ENCODE measurements around the gene INTS2. TPM values are rescaled to one million over a fixed set of nuclear protein-coding genes. Genes with fewer than 3 reads are reported as not detected.
"Not testable (repeated sequence)": the region's sequence is repeated elsewhere in the genome, so short reads cannot be mapped to it uniquely, and the experiment has no call there.

Gene INTS2, protein sequence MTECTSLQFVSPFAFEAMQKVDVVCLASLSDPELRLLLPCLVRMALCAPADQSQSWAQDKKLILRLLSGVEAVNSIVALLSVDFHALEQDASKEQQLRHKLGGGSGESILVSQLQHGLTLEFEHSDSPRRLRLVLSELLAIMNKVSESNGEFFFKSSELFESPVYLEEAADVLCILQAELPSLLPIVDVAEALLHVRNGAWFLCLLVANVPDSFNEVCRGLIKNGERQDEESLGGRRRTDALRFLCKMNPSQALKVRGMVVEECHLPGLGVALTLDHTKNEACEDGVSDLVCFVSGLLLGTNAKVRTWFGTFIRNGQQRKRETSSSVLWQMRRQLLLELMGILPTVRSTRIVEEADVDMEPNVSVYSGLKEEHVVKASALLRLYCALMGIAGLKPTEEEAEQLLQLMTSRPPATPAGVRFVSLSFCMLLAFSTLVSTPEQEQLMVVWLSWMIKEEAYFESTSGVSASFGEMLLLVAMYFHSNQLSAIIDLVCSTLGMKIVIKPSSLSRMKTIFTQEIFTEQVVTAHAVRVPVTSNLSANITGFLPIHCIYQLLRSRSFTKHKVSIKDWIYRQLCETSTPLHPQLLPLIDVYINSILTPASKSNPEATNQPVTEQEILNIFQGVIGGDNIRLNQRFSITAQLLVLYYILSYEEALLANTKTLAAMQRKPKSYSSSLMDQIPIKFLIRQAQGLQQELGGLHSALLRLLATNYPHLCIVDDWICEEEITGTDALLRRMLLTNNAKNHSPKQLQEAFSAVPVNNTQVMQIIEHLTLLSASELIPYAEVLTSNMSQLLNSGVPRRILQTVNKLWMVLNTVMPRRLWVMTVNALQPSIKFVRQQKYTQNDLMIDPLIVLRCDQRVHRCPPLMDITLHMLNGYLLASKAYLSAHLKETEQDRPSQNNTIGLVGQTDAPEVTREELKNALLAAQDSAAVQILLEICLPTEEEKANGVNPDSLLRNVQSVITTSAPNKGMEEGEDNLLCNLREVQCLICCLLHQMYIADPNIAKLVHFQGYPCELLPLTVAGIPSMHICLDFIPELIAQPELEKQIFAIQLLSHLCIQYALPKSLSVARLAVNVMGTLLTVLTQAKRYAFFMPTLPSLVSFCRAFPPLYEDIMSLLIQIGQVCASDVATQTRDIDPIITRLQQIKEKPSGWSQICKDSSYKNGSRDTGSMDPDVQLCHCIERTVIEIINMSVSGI
- 8.4 TPM for total RNA-seq
- long read RNA-seq, partial matches to known transcripts = 1 of 2 reads
- long read RNA-seq, other reads (novel, unspliced or antisense) = 1 of 2 reads

DNA sequence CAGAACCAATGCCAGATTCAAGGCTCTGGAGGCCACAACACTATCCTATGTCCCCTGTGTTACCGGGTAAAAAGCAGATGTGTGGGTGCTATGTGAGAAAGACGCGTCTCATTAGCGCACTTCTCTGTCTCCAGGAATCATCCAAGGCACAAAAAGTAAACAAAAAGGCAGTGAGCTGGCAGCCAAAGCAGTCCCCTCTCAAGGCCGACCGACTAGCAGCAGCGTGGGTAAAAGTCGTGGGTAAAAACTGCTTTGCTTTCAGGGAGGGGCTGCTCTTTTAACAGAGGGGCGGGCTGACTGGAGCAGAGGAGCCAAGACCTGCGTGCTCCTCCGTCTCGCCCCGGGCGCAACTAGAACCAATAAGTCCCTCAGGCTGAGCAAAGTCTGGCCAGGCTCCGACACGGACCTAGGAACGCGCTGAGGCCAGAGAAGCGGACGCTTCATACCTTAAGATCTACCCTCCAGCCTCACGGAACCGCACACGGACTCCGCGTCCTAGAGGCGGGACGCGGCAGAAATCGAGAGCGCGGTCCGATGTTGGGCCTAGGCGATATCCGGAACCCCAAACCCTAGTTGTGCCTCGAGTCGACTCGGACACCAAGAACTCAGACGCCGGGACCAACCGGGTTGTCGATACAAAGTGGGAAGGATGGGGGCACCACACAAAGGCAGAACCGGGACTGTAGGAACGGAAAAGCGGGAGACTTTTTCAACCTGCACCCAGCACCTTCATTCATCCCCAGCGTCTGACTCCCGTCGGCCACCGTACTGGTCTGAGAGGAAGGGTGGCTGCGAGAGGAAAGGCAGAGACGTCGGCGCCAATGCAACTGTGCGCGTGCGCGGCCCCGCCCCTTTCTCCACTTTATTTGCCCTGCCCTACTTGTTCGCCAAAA is at the start of gene INTS2:
INTS2 (minus strand) TSS at position 775 of the 893 bp plus-strand sequence. CDS start 1,338 bp downstream, outside the sequence.
- intact Hi-C loops (cut with micrococcal nuclease) = loop anchor here (5.0 kb wide), 1 partner anchor 135 kb away; no protein-coding TSS in a partner anchor
- DNase-seq (peak; percentile 97), ATAC-seq (peak; percentile 99)

DNA sequence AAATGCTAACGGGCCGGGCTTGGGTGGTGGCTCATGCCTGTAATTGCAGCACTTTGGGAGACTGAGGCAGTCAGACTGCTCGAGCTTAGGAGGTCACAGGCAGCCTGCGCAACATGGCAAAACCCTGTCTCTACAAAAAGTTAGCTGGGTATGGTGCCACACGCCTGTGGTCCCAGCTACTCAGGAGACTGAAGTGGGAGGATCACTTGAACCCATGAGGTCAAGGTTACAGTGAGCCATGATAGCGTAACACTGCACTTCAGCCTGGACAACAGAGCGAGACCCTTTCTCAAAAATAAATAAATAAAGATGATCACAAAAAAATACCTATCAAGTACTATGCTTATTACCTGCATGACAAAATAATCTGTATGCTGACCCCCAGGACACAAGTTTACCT is 46.3 kb upstream of the INTS2 start:
- DNase-seq (no peak), ATAC-seq (no peak)
- intact Hi-C loops (cut with micrococcal nuclease) = no loop called here

DNA sequence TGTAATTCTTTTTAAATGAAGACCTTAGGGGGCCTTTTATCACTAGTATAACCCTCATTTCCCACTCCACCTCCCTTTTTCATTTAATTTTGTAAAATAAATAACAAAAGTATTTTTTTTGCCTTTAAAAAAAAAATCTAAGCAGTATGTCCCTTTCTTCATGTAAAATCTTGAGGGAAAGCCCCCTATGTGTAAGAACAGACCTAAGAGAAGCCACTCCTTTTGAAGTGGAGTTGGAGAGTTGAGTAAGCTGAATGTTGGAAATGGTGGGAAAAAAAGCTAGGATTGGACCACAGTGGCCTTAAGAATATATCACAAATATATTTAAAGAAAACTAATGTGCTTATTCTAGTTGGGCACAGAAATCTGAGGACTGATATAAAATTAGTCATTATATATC is 44.5 kb upstream of the INTS2 start:
- ATAC-seq = no peak
- intact Hi-C loops (cut with micrococcal nuclease) = no loop called here
- DNase-seq = no peak

DNA sequence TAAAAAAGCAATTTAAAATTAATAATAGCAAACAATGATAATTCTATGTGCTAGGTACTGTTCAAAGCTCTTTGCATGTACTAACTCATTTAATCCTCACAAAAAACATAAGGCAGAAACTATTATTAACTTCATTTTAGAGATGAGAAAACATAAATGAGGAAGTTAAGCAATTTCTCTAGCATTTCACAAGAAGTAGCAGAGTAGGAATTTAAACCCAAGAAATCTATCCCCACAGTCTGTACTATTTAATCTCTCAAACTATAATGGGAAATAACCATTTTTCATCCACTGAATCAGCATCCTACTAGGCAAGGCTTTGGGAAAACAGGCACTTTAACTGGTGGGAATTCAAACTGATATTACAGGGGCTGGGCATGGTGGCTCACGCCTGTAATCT is 42.2 kb upstream of the INTS2 start:
- intact Hi-C loops (cut with micrococcal nuclease) = no loop called here
- ATAC-seq (no peak), DNase-seq (no peak)

DNA sequence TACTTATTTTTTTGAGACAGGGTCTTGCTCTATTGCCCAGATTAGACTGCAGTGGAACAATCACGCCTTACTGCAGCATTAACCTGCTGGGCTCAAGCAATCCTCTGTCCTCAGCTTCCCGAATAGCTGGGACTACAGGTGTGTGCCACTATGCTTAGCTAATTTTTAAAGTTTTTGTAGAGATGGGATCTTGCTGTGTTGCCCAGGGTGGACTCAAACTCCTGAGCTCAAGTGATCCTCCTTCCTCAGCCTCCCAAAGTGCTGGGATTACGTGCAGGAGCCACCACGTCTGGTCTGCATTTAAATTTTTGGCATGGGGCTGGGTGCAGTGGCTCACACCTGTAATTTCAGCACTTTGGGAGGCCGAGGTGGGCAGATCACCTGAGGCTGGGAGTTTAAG is 41.0 kb upstream of the INTS2 start:
- ATAC-seq (no peak), DNase-seq (no peak)

DNA sequence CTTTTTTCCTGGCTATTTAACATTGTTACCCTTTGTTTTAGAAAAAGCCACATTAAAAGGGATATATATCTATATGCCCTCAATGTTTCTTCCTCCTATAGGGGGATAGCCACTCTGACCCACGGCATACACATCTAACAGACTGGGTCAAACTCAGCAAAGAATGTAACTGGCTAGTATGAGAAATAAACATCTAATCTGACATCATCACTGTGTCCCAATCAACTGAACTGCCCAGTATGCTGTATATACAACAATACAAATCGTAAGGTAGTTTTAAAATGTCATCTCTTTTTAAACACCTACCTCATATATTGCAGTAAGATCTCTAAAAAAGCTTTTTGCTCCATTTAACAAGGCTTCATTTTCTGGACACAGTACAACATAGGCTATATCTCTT is 39.9 kb upstream of the INTS2 start:
- DNase-seq (no peak), ATAC-seq (no peak)
- intact Hi-C loops (cut with micrococcal nuclease) = no loop called here

More for the DNA sequence above, 41.0 kb upstream of the INTS2 start:
- intact Hi-C loops (cut with micrococcal nuclease) = no loop called here

DNA sequence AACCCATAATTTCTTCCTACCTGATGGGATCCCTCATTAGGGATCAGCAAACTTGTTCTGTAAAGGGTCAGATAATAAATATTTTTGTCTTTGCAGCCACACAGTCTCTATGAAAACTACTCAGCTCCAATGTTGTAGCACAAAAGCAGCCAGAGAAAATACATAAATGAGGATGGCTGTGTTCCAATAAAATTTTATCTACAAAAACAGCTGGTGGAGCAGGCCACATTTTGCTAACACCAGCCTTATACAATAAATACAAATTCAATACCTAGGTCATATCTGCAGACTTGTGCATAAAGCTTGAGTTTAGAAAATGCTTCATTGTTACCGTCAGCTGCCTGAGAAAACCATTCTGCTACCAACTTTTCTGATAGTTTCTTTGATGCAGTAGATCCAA is 38.4 kb upstream of the INTS2 start:
- no peak for DNase-seq
- ATAC-seq = no peak
- intact Hi-C loops (cut with micrococcal nuclease) = no loop called here

DNA sequence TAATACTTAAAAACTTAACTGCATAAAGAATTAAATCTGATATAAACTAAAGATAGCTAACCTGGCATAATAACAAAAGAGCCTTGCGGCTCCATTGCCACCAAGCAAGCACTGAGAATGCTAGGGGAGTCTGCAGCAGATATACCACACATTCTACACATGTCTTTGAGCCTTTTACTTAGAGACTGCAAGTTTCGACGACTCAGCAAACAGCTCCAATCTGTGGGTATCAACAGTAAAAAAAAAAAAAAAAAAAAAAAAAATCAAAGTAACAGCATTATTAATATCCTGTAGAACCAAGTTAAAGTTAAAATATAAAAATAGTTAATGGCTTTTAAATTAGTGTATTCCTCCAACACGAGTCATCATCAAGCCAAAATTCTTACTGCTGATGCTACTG is 27.8 kb upstream of the INTS2 start:
- intact Hi-C loops (cut with micrococcal nuclease) = no loop called here
- ATAC-seq (no peak), DNase-seq (no peak)

DNA sequence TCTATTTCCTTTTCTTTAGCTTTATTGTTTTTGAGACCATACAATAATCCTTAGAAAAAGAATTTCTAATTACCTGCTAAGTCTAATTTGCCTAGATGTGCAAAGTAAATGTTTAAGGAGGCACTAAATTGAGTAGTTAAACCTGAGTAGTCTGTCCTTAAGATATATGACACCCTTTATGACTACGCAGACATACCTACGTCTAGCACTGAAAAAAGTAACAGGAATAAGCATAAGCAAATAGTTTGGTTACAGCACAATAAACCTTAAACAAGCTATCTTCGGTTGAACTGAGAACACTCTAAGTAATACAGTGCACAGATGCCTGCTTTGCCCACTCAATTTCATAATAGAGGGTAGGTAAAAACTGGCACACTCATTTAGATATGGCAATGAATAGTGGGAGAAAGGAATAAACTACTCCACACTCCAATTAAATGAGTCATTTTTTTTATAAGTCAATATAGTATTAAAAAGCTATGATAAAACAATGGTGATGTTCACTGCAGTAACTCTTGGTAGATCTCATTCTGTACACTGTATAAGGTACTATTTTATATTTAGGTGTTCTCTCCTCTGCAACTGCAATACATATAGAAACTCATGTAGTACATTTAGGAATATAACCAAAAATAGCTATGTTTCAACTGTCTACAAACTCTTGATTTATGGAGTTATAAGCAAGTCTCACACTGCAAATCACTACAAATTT is 19.7 kb upstream of the INTS2 start:
- DNase-seq (no peak), ATAC-seq (no peak)
- intact Hi-C loops (cut with micrococcal nuclease) = no loop called here

DNA sequence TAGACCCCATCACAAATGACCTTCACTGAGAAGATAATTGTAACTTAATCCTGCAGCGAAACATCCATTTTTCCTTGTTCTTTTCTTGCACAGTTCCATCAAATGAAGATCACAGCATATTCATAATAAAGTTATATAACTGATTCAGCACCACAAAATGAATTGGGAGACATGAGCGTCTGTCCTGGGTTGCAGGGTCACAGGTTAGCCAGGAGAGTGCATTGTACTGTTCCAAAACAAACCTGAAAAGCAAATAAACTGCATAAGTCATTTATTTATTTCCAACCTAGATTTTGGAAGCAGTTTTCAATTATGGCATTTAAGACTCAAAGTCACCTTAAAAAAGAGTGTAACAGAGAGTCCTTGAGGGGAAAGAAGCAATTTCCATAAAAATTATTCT is 18.6 kb upstream of the INTS2 start:
- intact Hi-C loops (cut with micrococcal nuclease) = no loop called here
- ATAC-seq (no peak), DNase-seq (no peak)

DNA sequence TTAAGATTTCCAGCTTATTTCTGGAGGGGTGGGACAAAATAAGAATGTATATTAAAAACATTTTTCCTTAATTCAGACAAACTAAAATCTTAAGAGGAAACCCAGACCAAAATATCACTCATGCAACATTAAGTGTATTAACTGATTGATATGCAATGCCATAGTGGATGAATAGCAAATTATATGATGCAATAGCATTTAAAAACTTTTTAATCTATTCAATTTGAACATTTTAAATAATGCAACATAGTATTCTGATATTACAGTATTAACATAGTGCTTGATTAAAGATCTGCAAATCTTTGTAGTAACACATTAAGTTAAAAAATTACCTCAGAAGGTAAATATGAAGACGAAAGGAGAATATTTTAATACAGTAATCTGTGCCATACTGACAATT is 15.3 kb upstream of the INTS2 start:
- ATAC-seq = no peak
- intact Hi-C loops (cut with micrococcal nuclease) = no loop called here
- no peak for DNase-seq

DNA sequence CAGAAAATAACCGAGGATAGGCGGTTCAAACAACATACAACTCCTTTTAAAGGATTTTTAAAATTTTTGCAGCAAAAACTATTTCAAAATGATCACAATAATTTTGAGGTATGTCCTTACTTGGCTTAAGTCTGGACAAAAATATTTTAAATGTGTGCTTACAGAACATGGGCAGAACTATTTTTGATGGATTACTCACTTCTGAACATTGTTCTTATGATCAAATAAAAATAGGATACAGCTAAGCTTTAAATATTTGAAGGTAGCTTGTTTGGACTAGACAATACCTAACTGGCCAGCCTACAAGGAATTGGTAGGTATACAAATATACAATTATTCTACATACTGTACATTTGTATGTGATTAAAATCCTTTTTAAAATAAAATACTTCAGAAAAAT is 14.3 kb upstream of the INTS2 start:
- DNase-seq = no peak
- ATAC-seq = no peak
- intact Hi-C loops (cut with micrococcal nuclease) = no loop called here

DNA sequence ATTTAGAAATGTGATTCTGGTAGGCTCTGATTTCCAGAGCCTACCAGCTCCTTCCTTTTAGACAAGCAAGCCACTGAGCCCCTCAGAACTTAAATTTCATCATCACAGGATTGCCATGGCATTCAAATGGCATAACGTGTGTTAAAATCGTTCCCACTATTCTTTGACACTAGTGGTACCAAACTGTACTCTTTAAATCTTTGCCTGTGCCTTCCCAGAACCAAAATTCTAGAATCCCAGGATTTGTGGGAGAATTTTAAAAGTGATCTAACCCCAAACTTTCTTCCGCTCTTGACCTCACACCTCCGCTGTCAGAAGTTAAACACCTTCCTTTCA is 287 bp upstream of the INTS2 start:
- intact Hi-C loops (cut with micrococcal nuclease) = loop anchor here (5.0 kb wide), 1 partner anchor 134 kb away; no protein-coding TSS in a partner anchor
- ATAC-seq (no peak), DNase-seq (no peak)

DNA sequence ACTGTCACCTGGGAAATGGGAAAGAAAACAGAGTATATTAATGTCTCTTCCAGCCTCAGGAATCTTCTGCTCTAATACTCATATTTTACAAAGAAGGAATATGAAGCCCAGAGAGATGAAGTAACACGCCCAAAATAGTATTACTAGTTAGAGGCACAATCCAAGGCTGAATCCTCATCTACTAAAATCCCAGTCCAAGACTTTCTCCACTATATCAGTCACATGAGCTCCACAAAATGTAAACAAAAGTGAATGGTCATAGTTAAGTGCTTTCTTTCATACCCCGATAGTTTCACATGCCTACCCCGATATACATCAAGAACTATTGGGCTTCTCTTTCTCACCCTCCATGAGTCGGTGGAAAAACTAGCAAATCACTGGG is 965 bp downstream of the INTS2 start:
- ATAC-seq (peak; percentile 31), DNase-seq (no peak)
- intact Hi-C loops (cut with micrococcal nuclease) = loop anchor here (5.0 kb wide), 1 partner anchor 135 kb away; no protein-coding TSS in a partner anchor

DNA sequence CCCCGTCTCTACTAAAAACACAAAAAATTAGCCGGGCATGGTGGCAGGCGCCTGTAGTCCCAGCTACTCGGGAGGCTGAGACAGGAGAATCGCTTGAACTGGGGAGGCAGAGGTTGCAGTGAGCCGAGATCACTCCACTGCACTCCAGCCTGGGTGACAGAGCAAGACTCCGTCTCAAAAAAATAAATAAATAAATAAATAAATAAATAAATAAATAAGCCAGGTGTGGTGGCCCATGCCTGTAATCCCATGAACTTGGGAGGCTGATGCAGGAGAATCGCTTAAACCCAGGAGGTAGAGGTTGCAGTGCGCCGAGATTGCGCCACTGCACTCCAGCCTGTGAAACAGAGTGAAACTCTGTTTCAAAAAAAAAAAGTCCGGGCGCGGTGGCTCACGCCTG is 12.6 kb downstream of the INTS2 start:
- DNase-seq; ATAC-seq; intact Hi-C loops (cut with micrococcal nuclease): not testable (repeated sequence)

DNA sequence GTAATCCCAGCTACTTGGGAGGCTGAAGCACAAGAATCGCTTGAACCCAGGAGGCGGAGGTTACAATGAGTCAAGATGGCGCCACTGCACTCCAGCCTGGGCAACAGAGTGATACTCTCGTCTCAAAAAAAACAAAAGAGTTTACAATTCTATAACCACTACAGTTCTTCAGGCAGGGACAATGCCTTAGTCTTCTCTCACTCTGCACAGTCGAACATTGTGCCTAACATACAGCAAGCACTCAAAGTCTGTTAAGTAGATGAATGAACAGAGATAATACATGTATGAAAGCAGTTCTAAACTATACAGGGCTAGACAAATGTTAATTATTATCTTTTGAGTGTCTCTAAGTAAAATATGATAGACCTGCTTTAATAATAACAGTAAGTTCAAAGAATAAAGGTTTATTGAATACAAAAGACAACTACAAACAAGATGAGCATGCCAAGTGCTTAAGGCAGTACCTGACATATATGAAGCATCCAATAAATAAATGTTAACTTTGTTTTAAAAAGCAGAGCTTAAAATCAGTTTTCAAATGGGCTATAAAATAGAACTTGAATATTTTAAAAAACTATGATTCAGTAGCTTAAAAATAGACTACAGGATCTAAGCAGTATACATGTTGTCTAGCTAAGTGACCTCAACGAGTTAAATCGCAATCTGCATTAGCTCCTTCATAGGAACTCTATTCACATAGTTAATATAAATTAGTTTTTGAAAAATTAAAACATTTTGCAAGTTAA is 19.3 kb downstream of the INTS2 start:
- ATAC-seq = no peak
- intact Hi-C loops (cut with micrococcal nuclease) = no loop called here
- no peak for DNase-seq

DNA sequence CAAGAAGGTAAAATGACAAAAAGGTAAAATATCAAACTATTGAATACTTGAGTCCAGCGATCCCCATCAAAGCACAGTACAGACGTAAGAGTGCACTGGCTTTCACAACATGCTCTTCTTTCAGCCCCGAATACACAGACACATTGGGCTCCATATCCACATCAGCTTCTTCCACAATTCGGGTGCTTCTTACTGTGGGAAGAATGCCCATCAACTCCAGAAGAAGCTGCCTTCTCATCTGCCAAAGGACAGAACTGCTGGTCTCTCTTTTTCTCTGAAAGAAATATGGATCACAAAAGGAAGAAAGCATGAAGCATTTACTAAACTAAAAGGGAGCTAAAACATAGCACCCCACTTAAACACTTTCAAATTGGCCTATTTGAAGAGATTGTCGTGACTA is 20.4 kb downstream of the INTS2 start:
- intact Hi-C loops (cut with micrococcal nuclease) = no loop called here

More for the DNA sequence above, 20.4 kb downstream of the INTS2 start:
- ATAC-seq = no peak
- no peak for DNase-seq
